Fibroblast of lung (primary cell): ENCODE results near the gene LAPTM4A.

Source experiments
- CTCF ChIP-seq, 2 donors: IDR thresholded peaks in 1 of 2; conservative IDR thresholded peaks in 1 of 2; 1 replicate in 1 of 2; 2 replicates in 1 of 2; pipeline ENCODE4 v1.5.1; 2011 to 2012; ENCODE audit warnings: low read length in 2 of 2, control low read depth in 1 of 2, inconsistent platforms in 1 of 2, low read depth in 1 of 2, mild to moderate bottlenecking in 1 of 2
- EZH2 ChIP-seq: IDR thresholded peaks from 2 replicates; pipeline ENCODE4 v1.5.1; 2012; ENCODE audit warnings: low read length, control low read depth, mild to moderate bottlenecking; ENCODE audit errors: missing control alignments

- TF ChIP-seq CTCF (conservative IDR thresholded peaks at IDR 0.05 in 1 of 2, IDR thresholded peaks at IDR 0.05 in 1 of 2; ENCODE audit: low read depth in 1 of 2, low read length in 2 of 2): no peak
- no peak for TF ChIP-seq EZH2
These were observed 2.7 kb upstream of the LAPTM4A start for GRCh38 chr2:20054119-20054518.
